NCI-H2196 treated with DMSO at 0.1 percent for 48 hours (cell line): ENCODE data around the gene CHPT1.
"Not testable (repeated sequence)": the region's sequence is repeated elsewhere in the genome, so short reads cannot be mapped to it uniquely, and the experiment has no call there.

ENCODE experiments used
- DNase-seq: peaks from one replicate; lab custom pipeline; 2025; ENCODE audit not compliant: unreplicated experiment; lab: John Stamatoyannopoulos, UW

CHPT1 gene

DNA sequence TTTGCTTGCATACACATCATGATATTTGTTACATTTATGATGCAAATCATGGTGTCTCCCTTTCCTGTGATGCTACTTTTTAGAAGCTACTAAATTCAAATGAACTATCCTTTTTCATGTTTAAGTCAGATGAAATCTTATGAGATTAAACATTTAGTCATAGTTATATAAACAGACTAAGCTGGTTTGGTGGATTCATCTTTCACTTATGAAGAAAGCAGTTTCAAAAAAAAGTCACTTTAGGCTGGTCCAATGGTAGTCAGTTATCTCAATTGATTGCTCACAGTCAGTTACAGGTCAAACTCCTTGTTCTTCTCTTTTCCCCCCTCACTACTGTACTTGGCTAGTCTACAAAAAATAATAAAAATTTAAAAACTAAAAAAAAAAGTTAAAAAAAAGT is 22.1 kb downstream of the CHPT1 start:
- DNase-seq: no peak

DNA sequence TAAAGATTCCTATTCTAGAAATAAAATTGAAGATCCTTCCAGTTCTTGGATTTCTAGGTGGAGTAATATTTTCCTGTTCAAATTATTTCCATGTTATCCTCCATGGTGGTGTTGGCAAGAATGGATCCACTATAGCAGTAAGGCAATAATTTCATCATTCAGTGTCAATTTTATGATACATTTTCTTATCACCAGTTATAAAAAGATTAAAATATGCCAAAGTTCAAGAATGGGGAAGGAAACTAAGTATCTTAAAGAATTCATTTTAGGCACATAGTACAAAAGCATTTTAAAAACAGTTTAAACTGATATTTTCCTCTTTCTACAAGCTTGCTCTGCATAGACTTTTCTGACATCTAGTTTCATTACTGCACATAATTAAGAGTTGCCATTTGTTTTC is 22.7 kb downstream of the CHPT1 start:
- no peak for DNase-seq

DNA sequence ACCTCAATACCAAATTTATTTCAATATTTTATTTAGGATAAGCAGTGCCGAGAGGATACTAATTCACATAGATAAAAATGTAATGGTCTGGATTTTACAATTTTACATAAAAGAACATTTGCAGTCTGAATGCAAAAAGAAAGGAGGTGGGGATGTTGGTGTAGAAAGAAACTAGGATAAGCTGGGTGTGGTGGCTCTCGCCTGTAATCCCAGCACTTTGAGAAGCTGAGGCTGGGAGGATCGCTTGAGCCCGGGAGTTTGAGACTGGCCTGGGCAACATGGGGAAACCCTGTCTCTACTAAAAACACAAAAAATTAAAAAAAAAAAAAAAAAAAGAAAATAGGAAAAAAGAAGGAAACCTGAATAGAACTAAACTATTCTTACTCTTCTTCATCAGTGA is 25.0 kb downstream of the CHPT1 start:
- no peak for DNase-seq

DNA sequence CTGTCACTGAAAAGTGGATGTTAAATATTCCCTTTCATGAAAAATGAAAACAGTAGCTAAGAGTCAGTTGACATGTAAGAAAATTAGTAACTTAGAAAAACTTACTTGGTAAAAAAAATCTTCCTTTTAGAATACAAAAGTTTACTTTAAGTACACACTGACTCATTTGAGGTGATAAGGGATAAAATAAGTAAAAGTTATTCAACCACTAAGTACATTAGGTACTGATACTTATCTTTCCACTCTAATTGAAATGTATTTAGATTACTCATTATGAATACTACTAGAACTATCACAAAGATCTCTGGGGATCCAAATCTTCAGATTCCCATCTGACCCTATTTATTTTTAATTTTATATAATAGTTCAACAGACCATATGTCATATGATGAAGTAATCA is 29.7 kb downstream of the CHPT1 start:
- no peak for DNase-seq

GRCh38 chr12:101729842-101730241 is 32.4 kb downstream of the CHPT1 start:
- no peak for DNase-seq

DNA sequence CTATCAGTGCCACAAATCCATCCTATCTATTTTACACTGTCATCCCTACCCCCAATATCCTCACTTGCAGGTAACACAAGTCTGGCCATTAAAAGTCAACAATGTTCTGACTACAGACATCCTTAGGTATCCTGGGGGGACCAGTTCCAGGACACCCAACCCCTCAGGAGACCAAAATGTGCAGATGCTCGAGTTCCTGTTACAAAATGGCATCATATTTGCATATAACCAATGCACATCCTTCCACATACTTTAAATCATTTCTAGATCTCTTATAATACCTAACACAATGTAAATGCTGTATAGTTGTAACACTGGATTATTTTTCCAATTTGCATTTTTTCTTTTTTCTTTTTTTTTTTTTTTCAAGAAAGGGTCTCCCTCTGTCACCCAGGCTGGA is 34.9 kb downstream of the CHPT1 start:
- no peak for DNase-seq

GRCh38 chr12:101733166-101733565 is 35.7 kb downstream of the CHPT1 start:
- DNase-seq: no peak

- not testable (repeated sequence) for DNase-seq
Measured at GRCh38 chr12:101734482-101734881, 37.0 kb downstream of the CHPT1 start.

DNA sequence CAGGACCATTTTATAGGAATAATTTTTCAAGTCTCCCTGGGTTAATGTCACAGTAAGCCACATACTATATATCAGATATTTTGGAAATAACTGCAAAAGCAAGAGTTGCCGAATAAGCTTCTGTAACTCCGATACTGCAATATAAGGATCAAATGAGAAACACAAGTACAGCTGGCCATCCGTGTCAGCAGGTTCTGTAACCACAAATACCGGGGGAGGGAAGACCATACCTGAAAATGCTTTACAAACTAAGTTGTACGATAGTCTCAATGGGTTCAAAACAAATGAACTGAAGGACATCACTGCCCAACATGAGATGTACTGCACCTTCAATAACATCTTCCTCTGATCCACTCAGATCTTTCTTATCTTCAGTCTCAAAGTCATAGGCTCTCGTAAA is 40.0 kb downstream of the CHPT1 start:
- no peak for DNase-seq

GRCh38 chr12:101738920-101739665 is 41.7 kb downstream of the CHPT1 start, which contains the start of gene SYCP3:
Gene SYCP3 (minus strand): TSS chr12:101739462. CDS start chr12:101737935, 1,527 bp downstream.
- no peak for DNase-seq

- no peak for DNase-seq
Measured at GRCh38 chr12:101740566-101740965, 43.1 kb downstream of the CHPT1 start.

- DNase-seq: no peak
Measured at GRCh38 chr12:101740980-101741379, 43.5 kb downstream of the CHPT1 start.

- no peak for DNase-seq
Measured at GRCh38 chr12:101743242-101743641, 45.8 kb downstream of the CHPT1 start.

- no peak for DNase-seq
Measured at GRCh38 chr12:101743724-101744472, 46.5 kb downstream of the CHPT1 start.

DNA sequence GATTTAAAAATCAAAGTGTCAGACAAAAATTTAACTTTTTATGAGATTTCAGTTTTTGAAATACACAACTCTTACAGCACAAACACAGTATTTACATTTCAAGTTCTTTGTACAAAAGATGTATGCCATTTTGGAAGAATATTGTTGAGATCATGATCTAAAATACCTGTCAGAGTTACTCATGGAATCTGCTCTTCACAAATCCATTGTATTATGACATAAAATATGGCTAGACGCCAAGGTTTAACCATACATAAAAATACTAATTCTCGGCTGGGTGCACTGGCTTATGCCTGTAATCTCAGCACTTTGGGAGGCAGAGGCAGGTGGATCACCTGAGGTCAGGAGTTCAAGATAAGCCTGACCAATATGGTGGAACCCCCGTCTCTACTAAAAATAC is 48.0 kb downstream of the CHPT1 start:
- no peak for DNase-seq

DNA sequence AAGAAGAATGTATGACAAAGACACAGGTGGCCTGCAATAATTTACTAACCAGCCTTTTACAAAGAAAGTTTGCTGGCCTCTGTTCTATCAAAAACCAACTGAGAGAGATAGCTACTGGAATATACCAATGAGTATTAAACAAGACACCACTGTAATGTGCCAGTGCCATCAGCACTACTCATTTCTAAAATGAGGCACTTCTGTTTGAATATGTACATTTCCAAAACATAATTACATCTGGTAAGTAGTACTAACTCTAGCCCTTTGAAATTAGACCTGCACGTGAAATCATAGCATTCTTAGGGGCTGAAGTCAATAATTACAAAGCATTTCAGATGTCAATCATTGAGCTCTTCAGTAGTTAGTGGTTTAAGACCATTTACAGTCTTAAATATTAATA is 48.8 kb downstream of the CHPT1 start:
- no peak for DNase-seq

GRCh38 chr12:101746661-101747060 is 49.2 kb downstream of the CHPT1 start:
- no peak for DNase-seq

DNA sequence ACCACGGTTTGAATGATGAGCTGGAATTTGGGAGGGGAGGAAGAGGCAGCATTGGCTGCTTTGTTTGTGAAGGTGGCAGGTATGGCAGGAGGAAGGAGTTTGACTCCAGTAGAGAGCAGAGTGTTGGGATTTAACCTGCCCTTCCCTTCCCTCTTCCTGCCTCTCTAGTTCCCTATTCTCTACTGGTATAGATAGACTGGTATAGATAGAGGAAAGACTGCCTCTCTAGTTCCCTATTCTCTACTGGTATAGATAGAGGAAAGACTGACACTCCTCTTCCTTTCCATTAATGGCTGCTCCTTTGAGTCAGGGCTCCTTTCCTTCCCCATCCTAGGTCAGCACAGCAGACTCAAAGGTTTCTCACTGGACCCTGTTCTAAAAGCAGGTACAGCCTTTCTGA is 50.3 kb downstream of the CHPT1 start:
- DNase-seq: no peak

GRCh38 chr12:101748907-101749306 is 51.5 kb downstream of the CHPT1 start:
- DNase-seq: no peak

DNA sequence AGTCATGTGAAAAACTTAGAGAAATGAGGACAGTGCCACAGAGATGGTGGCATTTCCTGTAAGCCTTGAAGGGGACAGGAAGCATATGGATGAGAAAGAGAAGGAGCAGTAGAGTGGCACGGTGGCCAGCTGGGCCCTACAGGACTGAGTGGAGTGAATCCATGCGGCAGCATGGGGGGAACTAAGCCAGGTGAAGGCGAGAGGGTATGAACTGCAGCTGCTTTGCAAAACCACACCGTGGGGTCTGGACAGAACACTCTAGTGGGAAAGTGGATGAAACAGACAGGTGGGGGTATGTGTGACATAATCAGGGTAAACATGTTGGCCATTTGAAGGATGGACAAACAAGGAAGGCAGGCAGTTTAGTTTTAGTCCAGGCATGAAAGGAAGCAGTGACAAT is 52.2 kb downstream of the CHPT1 start:
- DNase-seq: no peak

DNA sequence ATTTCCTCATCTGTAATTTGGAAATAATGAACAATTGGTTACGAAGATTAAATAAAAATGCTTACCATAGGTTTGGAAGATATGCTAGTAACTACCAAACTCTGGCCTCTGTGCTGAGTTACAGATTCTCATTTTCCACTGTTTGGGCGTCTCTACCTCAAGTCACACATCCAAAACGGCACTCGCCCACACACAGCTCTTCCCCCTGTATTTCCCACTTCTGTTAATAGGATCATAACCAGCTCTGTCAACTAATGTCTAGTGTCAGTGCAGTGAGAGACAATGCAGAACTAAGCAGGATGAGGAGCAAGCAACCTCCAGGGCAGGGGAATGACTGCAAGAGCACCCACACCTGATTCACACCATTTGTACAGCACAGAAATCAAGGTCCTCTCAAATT is 52.7 kb downstream of the CHPT1 start:
- DNase-seq: no peak

- peak; percentile 3 for DNase-seq
Measured at GRCh38 chr12:101759396-101760047, 62.1 kb downstream of the CHPT1 start.
